ENCODE data around the gene VWA8.

Gene VWA8

DNA sequence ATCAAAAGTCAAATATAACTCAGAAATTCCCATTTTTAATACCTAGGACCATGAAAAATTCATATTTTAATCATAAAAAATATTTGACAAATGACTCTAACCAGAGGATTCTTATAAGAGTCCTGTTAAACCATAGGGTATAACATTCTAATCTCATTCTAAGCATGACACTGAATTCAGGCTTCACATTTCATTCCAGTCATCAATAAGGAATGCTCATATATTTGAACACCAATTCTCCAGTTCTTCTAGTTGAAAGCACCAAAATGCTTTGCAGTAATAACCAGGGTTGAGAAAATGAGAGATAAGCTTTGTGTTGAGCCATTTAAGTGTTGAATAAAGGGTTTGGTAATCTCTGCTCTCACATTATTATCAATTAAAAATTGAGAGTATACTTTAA is 147.5 kb downstream of the VWA8 start (continued):
- no peak for TF ChIP-seq GLI2 (tag by site-specific recombination; IDR thresholded peaks at IDR 0.05; ENCODE audit: borderline replicate concordance, low read depth)

DNA sequence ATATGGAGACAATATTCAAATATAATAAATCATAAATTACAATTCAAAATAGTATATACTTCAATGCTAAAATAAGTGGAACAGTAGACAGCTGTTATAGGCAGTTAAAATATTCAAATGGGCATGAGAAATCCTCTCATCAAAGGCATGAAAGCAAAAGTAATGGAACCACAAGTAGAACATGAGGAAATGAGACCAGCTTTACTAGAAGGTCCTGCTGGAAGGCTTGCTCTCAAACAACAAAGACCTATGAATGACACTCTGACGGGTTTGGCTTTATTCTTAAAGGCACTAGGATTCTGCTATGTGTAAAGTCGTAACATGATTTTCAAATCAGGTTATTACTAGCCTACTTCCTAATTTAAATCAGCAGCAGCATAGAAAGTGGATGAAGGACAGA is 148.1 kb downstream of the VWA8 start:
- ChIA-PET POLR2A (no interaction called here), CTCF (no interaction called here)
- Histone ChIP-seq H3K4me1 (ENCODE audit: control insufficient read depth, insufficient read depth, low read length) (no peaks in the 10 kb centered on the region), H3K4me3 (ENCODE audit: low read depth, low read length) (no peak overlapping the region), H3K27ac (ENCODE audit: extremely low read depth, low read depth, low read length) (no peak overlapping the region), H3K9me3 (ENCODE audit: control insufficient read depth, insufficient read depth, low read depth, low read length) (no peaks in the 10 kb centered on the region), H3K36me3 (ENCODE audit: control insufficient read depth in 2 of 2, insufficient read depth in 1 of 2, low read length in 2 of 2) (peaks cover 4 to 18% of the 10 kb centered on the region in 2 experiments; a peak in 2 of 3 replicates)
- no peak for TF ChIP-seq MYNN (tag by site-specific recombination; IDR thresholded peaks at IDR 0.05; ENCODE audit: borderline replicate concordance)
- TF ChIP-seq, protein P1, sequence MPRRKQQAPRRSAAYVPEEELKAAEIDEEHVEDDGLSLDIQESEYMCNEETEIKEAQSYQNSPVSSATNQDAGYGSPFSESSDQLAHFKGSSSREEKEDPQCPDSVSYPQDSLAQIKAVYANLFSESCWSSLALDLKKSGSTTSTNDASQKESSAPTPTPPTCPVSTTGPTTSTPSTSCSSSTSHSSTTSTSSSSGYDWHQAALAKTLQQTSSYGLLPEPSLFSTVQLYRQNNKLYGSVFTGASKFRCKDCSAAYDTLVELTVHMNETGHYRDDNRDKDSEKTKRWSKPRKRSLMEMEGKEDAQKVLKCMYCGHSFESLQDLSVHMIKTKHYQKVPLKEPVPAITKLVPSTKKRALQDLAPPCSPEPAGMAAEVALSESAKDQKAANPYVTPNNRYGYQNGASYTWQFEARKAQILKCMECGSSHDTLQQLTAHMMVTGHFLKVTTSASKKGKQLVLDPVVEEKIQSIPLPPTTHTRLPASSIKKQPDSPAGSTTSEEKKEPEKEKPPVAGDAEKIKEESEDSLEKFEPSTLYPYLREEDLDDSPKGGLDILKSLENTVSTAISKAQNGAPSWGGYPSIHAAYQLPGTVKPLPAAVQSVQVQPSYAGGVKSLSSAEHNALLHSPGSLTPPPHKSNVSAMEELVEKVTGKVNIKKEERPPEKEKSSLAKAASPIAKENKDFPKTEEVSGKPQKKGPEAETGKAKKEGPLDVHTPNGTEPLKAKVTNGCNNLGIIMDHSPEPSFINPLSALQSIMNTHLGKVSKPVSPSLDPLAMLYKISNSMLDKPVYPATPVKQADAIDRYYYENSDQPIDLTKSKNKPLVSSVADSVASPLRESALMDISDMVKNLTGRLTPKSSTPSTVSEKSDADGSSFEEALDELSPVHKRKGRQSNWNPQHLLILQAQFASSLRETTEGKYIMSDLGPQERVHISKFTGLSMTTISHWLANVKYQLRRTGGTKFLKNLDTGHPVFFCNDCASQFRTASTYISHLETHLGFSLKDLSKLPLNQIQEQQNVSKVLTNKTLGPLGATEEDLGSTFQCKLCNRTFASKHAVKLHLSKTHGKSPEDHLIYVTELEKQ (tag by site-specific recombination; IDR thresholded peaks at IDR 0.05; ENCODE audit: borderline replicate concordance), result no peak
- no peak for TF ChIP-seq EGR2 (tag by site-specific recombination; IDR thresholded peaks at IDR 0.05; ENCODE audit: low read depth)
- TF ChIP-seq, protein P2, sequence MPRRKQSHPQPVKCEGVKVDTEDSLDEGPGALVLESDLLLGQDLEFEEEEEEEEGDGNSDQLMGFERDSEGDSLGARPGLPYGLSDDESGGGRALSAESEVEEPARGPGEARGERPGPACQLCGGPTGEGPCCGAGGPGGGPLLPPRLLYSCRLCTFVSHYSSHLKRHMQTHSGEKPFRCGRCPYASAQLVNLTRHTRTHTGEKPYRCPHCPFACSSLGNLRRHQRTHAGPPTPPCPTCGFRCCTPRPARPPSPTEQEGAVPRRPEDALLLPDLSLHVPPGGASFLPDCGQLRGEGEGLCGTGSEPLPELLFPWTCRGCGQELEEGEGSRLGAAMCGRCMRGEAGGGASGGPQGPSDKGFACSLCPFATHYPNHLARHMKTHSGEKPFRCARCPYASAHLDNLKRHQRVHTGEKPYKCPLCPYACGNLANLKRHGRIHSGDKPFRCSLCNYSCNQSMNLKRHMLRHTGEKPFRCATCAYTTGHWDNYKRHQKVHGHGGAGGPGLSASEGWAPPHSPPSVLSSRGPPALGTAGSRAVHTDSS (tag by site-specific recombination; IDR thresholded peaks at IDR 0.05), result no peak
- no peak for TF ChIP-seq ZNF530 (tag by site-specific recombination; IDR thresholded peaks at IDR 0.05; ENCODE audit: low read depth)
- TF ChIP-seq, protein P3, sequence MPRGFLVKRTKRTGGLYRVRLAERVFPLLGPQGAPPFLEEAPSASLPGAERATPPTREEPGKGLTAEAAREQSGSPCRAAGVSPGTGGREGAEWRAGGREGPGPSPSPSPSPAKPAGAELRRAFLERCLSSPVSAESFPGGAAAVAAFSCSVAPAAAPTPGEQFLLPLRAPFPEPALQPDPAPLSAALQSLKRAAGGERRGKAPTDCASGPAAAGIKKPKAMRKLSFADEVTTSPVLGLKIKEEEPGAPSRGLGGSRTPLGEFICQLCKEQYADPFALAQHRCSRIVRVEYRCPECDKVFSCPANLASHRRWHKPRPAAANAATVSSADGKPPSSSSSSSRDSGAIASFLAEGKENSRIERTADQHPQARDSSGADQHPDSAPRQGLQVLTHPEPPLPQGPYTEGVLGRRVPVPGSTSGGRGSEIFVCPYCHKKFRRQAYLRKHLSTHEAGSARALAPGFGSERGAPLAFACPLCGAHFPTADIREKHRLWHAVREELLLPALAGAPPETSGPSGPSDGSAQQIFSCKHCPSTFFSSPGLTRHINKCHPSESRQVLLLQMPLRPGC (tag by site-specific recombination; IDR thresholded peaks at IDR 0.05), result no peak
- TF ChIP-seq ZNF76 (tag by site-specific recombination; IDR thresholded peaks at IDR 0.05; ENCODE audit: borderline replicate concordance, low read depth), result no peak

DNA sequence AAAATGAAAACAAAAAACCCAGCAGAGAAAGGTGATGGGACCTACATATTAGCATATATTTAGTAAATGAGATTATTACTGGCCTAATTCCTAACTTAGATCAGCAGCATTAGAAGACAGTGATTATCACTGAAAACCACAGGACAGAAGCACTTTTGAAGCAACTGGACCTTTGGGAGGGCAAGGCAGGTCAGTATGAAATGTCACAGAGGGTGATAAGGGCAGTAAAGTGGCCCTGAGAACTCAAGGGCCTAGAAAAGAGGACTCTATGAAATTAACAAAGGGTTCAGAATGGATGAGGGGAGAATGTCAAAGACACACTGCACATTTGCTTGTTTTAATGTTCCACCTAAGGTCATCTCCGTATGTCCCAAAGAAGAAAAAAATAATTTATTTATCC is 148.7 kb downstream of the VWA8 start:
- no peaks in the 10 kb centered on the region for H3K4me1 ChIP-seq (ENCODE audit: control insufficient read depth, insufficient read depth, low read length)
- ChIA-PET CTCF (no interaction called here), POLR2A (no interaction called here)
- no peaks in the 10 kb centered on the region for H3K9me3 ChIP-seq (ENCODE audit: control insufficient read depth, insufficient read depth, low read depth, low read length)
- no peak for TF ChIP-seq GLI2 (tag by site-specific recombination; IDR thresholded peaks at IDR 0.05; ENCODE audit: borderline replicate concordance, low read depth)
- no peak for TF ChIP-seq ZNF394 (tag by site-specific recombination; IDR thresholded peaks at IDR 0.05; ENCODE audit: borderline replicate concordance)
- TF ChIP-seq ZNF341 (tag by site-specific recombination; IDR thresholded peaks at IDR 0.05; ENCODE audit: low read depth), result no peak
- no peak overlapping the region for H3K4me3 ChIP-seq (ENCODE audit: low read depth, low read length)
- H3K36me3 ChIP-seq (ENCODE audit: control insufficient read depth in 2 of 2, insufficient read depth in 1 of 2, low read length in 2 of 2), result peaks cover 4 to 18% of the 10 kb centered on the region in 2 experiments; a peak in 1 of 3 replicates
- no peak overlapping the region for H3K27ac ChIP-seq (ENCODE audit: extremely low read depth, low read depth, low read length)

DNA sequence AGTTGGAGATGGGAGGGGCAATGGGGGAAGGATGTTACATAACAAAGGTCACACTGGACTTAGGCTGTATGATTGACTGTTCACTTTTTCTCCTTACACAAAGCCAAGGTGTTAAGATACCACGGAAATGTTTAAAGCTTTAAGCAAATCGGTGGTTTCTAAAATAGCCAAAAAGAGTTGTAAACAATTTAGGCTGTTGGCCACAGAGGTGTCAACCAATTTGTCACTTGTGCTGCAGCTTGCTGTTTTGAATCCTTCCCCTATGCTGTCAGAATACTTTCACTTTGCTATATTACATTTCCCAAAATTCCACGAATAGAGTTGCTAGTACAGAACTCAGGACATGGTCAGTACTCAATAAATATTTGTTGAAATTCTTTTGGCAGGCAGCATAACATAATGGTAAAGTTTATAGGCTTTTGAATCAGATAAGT is 149.3 kb downstream of the VWA8 start:
- H3K4me1 ChIP-seq (ENCODE audit: control insufficient read depth, insufficient read depth, low read length), result no peaks in the 10 kb centered on the region
- H3K27ac ChIP-seq (ENCODE audit: extremely low read depth, low read depth, low read length), result no peak overlapping the region
- peaks cover 4 to 18% of the 10 kb centered on the region in 2 experiments; a peak in 1 of 3 replicates for H3K36me3 ChIP-seq (ENCODE audit: control insufficient read depth in 2 of 2, insufficient read depth in 1 of 2, low read length in 2 of 2)
- ChIA-PET POLR2A (no interaction called here), CTCF (no interaction called here)
- no peaks in the 10 kb centered on the region for H3K9me3 ChIP-seq (ENCODE audit: control insufficient read depth, insufficient read depth, low read depth, low read length)
- H3K4me3 ChIP-seq (ENCODE audit: low read depth, low read length), result no peak overlapping the region
- TF ChIP-seq ZFP69B (tag by site-specific recombination; IDR thresholded peaks at IDR 0.05), result no peak
- TF ChIP-seq HOXD13 (CRISPR knock-in tag; IDR thresholded peaks at IDR 0.05; ENCODE audit: borderline replicate concordance), result no peak
- TF ChIP-seq RBAK (tag by site-specific recombination; IDR thresholded peaks at IDR 0.05), result no peak
- TF ChIP-seq ZNF391 (tag by site-specific recombination; IDR thresholded peaks at IDR 0.05; ENCODE audit: borderline replicate concordance, low read depth), result no peak
- TF ChIP-seq ZNF239 (tag by site-specific recombination; IDR thresholded peaks at IDR 0.05), result no peak
- no peak for TF ChIP-seq ZNF555 (tag by site-specific recombination; conservative IDR thresholded peaks at IDR 0.05)
- no peak for TF ChIP-seq ZNF175 (tag by site-specific recombination; IDR thresholded peaks at IDR 0.05)
- no peak for TF ChIP-seq ZNF571 (tag by site-specific recombination; IDR thresholded peaks at IDR 0.05)
- TF ChIP-seq ZNF585B (tag by site-specific recombination; IDR thresholded peaks at IDR 0.05), result no peak
- no peak for TF ChIP-seq ZXDB (tag by site-specific recombination; IDR thresholded peaks at IDR 0.05)
- TF ChIP-seq ZNF292 (tag by site-specific recombination; IDR thresholded peaks at IDR 0.05; ENCODE audit: borderline replicate concordance, low read depth), result no peak
- TF ChIP-seq GLIS1 (tag by site-specific recombination; IDR thresholded peaks at IDR 0.05), result no peak
- TF ChIP-seq SP7 (tag by site-specific recombination; IDR thresholded peaks at IDR 0.05), result no peak
